Endometrium (tissue), 2 donors: Measurements from ENCODE around the gene CCDC138.

Source experiments
- FAIRE-seq: peaks from 2 replicates; lab custom pipeline; 2012; peaks lifted over from hg19 to GRCh38; lab: Jason Lieb, UNC
- donor health status: control.
- donor health status: control.

The CCDC138 gene

GRCh38 chr2:108918941-108919341, 132.4 kb downstream of the CCDC138 start:
- FAIRE-seq: no peak

DNA sequence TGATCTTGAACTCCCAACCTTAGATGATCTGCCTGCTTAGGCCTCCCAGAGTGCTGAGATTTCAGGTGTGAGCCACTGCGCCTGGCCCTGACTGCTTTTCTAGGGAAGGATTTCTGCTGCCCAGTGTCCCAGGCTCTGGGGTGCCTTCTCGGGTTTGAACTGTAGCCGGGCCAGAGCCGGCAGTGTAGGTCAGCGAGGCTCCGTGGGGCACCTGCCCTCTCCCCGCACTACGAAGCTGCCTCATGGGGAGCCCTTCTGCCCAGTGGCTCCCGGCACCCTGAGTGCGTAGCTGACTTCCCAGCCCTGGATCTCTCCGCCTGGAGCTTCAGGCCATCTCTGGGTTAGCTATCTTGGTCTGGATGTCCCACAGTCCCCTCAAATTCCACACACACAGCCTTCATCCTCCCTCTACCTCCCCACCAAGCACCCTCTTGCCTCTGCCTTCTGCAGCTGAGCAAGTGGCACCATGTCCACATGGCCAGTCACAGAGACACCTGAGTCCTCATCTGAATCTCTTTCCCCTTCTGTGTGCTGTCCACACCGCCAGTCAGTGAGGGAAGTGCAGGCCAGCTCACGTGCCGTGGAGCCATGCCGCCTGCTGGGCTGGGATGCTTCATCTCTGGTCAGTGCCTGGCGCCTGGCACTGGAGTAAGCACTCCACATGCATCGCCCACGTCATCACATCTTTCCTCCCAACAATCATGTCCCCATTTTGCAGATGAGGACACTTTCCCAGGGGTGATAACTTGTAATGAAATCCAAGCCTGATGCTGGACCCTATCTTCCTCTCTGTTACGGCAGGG, 133.2 kb downstream of the CCDC138 start:
- no peak for FAIRE-seq

- no peak for FAIRE-seq
These were observed 134.1 kb downstream of the CCDC138 start for GRCh38 chr2:108920686-108921085.

GRCh38 chr2:108921096-108922030, 134.8 kb downstream of the CCDC138 start:
- FAIRE-seq: no peak

- no peak for FAIRE-seq
These were observed 135.8 kb downstream of the CCDC138 start for GRCh38 chr2:108922141-108922915.

DNA sequence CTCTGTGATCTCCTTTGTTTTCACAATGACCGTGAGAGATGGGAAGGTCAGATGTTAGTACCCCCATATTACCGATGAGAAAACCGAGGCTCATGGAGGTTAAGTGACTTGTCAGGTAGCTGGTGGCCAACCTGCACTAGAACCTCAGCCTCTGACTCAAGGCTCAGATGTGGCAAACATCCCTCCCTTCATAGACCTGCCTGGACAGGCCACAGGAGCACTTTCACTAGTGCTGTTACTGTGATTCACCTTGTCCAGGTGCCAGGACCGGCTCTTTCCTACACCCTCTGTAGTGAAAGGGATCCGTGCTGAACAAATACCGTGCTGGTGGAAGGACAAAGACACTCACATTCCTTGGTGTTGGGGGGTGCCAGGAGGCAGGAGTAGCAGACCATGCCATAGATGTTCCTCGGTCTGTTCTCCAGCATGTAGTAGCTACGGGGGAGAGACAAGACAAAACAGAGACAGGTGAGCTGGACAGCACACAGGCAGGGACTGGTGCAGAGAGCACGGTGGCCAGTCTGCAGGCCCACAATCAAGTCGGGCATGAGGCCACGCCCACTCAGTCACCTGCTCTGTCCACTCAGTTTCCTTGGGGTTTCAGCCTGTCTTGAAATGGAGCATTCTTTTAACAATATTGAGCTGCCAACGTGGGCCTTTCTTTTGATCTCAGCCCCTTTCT, 136.6 kb downstream of the CCDC138 start:
- FAIRE-seq: no peak

DNA sequence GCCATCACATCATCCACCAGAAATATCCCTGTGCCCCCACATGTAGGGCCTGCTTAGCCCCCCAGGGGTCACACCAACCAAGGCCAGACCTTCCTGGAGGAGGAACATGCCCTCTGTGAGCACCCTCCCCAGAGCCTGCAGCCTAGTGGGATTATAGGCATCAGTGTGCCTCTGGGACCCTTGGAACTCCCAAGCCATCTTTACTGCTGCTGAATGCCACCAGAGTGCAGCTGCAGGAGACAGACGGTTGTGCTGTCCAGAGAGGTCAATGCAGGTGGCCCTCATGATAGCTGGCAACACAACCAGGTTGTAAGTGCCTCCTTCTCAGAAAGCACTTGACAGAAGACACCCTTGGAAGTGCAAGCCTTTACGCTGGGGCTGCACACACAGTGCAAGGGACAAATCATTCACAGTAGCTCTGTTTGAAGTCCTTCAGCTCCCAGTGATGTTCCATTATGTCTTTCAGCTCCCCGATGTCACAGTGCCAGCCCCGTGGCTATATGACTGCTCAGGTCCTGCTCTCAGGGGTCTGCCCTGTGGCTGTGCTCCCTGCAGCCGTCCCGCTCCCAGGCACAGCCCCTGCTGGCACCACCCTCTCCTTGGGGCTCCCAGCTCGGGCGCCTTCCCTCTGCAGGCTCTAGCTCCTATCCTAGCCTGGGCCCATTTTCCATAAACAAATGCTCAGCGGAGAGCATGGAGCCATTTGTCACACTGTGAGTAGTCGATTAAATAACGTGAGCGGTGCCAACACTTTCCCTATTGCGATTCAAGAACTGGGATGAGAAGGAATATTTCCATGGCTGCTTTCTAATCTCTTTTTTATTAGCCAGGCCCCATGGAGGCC, 137.4 kb downstream of the CCDC138 start:
- no peak for FAIRE-seq

- FAIRE-seq: no peak
These were observed 138.1 kb downstream of the CCDC138 start for GRCh38 chr2:108924580-108925251.

- FAIRE-seq: no peak
These were observed 138.7 kb downstream of the CCDC138 start for GRCh38 chr2:108925286-108925685.

DNA sequence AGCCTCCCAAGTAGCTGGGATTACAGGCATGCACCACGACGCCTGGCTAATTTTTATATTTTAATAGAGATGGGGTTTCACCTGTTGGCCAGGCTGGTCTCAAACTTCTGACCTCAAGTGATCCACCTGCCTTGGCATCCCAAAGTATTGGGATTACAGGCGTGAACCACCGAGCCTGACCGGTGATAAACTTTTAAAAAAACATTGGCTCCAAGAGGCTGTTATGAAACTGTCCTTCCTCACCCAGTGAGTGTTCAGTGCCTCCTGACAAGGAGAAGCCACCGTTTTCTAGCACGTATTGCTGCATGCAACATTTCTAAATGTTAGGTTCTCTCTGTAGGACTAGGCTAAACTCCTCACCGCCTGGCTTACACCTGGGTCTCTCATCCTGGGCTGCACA, 139.2 kb downstream of the CCDC138 start:
- FAIRE-seq: no peak
